Stimulated activated CD4-positive, alpha-beta T cell treated with anti-CD3 and anti-CD28 coated beads, Interleukin-1b, Interleukin-23, amount 100 ng/mL, for 1 hour (primary cell): ENCODE data around the gene ZNF558.
"Not testable (repeated sequence)": the region's sequence is repeated elsewhere in the genome, so short reads cannot be mapped to it uniquely, and the experiment has no call there.

ENCODE experiments used
- DNase-seq, 2 donors: peaks; one replicate each; pipeline ENCODE4 v3.0.0-alpha.2; 2020; ENCODE audit warnings: low read depth in 2 of 2

ZNF558 gene

DNA sequence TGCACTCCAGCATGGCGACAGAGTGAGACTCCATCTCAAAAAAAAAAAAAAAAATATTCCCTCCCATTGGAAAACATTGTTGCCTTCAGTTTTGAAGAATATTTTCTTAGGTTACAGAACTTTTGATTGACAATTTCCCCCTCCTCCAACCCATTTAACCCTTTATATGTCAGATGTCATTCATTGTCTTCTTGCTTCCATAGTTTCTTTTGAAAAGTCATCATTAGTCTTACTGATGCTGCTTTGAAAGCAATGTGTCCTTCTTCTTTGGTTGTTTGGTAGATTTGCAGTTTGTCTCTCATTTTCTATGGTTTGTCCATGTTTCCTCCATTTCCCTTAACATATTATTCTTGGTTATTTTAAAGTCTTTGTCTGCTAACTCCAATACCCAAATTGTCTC is 25.4 kb downstream of the ZNF558 start:
- no peak for DNase-seq

DNA sequence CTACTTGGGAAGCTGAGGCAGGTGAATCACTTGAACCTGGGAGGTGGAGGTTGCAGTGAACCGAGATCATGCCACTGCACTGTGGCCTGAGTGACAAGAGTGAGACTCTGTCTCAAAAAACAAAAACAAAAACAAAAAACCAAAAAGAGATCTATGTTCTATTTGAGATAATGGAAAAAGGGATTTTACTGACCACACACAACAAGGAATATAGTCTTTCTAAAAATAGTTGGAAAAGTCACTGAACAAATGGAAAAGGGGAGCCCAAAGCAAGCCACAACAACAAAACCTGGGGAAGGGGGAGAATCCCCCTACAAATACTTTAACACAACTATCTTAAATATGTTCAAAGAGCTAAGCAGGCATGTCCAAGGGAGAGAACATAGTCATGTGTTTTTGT is 37.3 kb downstream of the ZNF558 start:
- DNase-seq, result no peak

DNA sequence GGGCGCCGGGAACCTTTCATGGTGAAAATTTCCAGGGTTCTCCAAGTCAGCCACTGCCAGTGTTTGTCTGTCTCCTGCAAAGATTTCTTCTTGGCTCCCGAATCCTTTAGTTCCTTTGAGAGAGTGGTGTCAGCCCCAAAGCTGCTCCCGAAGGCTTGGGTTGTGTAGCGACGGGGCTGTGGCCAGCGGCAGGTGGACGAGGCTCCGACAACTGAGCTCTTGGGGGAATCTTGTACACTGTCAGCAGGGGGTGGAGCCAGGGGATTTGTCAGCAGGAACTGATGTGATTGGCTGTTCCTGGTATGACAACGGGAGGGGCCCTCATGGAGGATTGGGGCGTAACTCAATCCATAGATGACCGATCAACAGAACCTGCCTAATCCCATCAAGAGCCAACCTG is 58.5 kb downstream of the ZNF558 start:
- not testable (repeated sequence) for DNase-seq

DNA sequence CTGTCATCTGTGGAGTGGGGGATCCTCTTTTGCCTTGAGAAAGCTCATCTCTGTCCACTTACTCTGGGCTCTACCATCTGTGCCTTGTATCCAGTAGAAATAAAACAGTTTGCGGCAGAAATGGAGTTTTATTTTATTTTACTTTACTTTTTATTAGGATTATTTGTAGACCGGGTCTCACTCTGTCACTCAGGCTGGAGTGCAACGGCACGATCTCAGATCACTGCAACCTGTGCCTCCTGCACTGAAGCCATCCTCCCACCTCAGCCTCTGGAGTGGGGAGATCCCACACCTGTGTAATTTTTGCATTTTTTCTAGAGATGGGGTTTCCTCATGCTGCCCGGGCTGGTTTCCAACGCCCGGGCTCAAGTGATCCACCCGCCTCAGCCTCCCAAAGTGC is 62.8 kb downstream of the ZNF558 start:
- not testable (repeated sequence) for DNase-seq

DNA sequence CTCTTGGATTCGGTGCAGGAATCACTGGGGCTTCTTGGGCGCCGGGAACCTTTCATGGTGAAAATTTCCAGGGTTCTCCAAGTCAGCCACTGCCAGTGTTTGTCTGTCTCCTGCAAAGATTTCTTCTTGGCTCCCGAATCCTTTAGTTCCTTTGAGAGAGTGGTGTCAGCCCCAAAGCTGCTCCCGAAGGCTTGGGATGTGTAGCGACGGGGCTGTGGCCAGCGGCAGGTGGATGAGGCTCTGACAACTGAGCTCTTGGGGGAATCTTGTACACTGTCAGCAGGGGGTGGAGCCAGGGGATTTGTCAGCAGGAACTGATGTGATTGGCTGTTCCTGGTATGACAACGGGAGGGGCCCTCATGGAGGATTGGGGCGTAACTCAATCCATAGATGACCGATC is 64.8 kb downstream of the ZNF558 start:
- not testable (repeated sequence) for DNase-seq
